H1 (cell line): ENCODE data around the gene NAA16.

ENCODE experiments used
- CTCF ChIP-seq, 3 experiments: IDR thresholded peaks; 1 replicate in 2 of 3; 2 replicates in 1 of 3; pipeline versions ENCODE4 v1.5.1 to v1.6.1; 2011; ENCODE audit warnings: low read length in 3 of 3, mild to moderate bottlenecking in 3 of 3, inconsistent platforms in 2 of 3, low read depth in 1 of 3, moderate library complexity in 1 of 3; ENCODE audit not compliant: insufficient read depth in 1 of 3; ENCODE audit errors: control extremely low read depth in 1 of 3
- EP300 ChIP-seq, 2 experiments: IDR thresholded peaks; 1 replicate in 1 of 2; 2 replicates in 1 of 2; pipeline ENCODE4 v1.6.1; 2011 to 2012; ENCODE audit warnings: low read depth in 2 of 2, low read length in 2 of 2, mild to moderate bottlenecking in 2 of 2, borderline replicate concordance in 1 of 2, inconsistent platforms in 1 of 2, moderate library complexity in 1 of 2
- EZH2 ChIP-seq: fragments of 200-600 bp; sonication (generic); IDR thresholded peaks from 2 replicates; pipeline ENCODE4 v1.7.1; 2012; ENCODE audit warnings: low read depth, mild to moderate bottlenecking, moderate library complexity, low read length, inconsistent platforms; ENCODE audit not compliant: severe bottlenecking
- FOSL1 ChIP-seq: IDR thresholded peaks from 2 replicates; pipeline ENCODE4 v1.6.1; 2011; ENCODE audit warnings: mild to moderate bottlenecking, low read depth, low read length, moderate library complexity; ENCODE audit not compliant: insufficient read depth
- GABPA ChIP-seq: IDR thresholded peaks from 2 replicates; pipeline ENCODE4 v1.6.1; 2011; ENCODE audit warnings: mild to moderate bottlenecking, low read length, moderate library complexity, borderline replicate concordance; ENCODE audit not compliant: insufficient read depth
- MAX ChIP-seq: IDR thresholded peaks from 2 replicates; pipeline ENCODE4 v1.6.1; 2012; ENCODE audit warnings: inconsistent platforms
- POLR2A ChIP-seq, 2 experiments: IDR thresholded peaks; 1 replicate in 1 of 2; 2 replicates in 1 of 2; pipeline ENCODE4 v1.6.1; 2011; ENCODE audit warnings: low read depth in 2 of 2, low read length in 2 of 2, mild to moderate bottlenecking in 2 of 2; ENCODE audit errors: control extremely low read depth in 1 of 2
- POLR2AphosphoS5 ChIP-seq: IDR thresholded peaks from 2 replicates; pipeline ENCODE4 v1.6.1; 2011; ENCODE audit warnings: low read depth, low read length
- SP1 ChIP-seq: IDR thresholded peaks from 2 replicates; pipeline ENCODE4 v1.6.1; 2011; ENCODE audit warnings: low read depth, low read length
- TAF7 ChIP-seq: optimal IDR thresholded peaks from 2 replicates; pipeline ENCODE3; 2011; ENCODE audit warnings: low read depth, mild to moderate bottlenecking, inconsistent platforms, low read length, moderate library complexity, borderline replicate concordance

- TF ChIP-seq POLR2AphosphoS5 (no peak), SP1 (no peak), CTCF (IDR thresholded peaks at IDR 0.05; ENCODE audit: control extremely low read depth in 1 of 3, insufficient read depth in 1 of 3, low read depth in 1 of 3, low read length in 3 of 3) (no peak), POLR2A (IDR thresholded peaks at IDR 0.05; ENCODE audit: control extremely low read depth in 1 of 2, low read depth in 2 of 2, low read length in 2 of 2) (no peak), GABPA (no peak), FOSL1 (no peak), EZH2 (no peak), MAX (no peak), TAF7 (no peak), EP300 (IDR thresholded peaks at IDR 0.05; ENCODE audit: borderline replicate concordance in 1 of 2, low read depth in 2 of 2, low read length in 2 of 2) (no peak)
These were observed 76.5 kb downstream of the NAA16 start for GRCh38 chr13:41387576-41387975.
